Duodenal mucosa (tissue), 2 donors: ENCODE measurements around the gene CBL.

ENCODE experiments used
- H3K27ac ChIP-seq: one replicate; pipeline ENCODE4 v1.7.0; 2013; ENCODE audit warnings: low read depth, low read length
- H3K27me3 ChIP-seq, 2 donors: one replicate each; pipeline ENCODE4 v1.7.0; 2013; ENCODE audit warnings: low read length in 2 of 2, control low read depth in 1 of 2; ENCODE audit not compliant: insufficient read depth in 2 of 2, control insufficient read depth in 1 of 2
- H3K36me3 ChIP-seq, 2 donors: one replicate each; pipeline ENCODE4 v1.7.0; 2013; ENCODE audit warnings: low read length in 2 of 2, control low read depth in 1 of 2; ENCODE audit not compliant: insufficient read depth in 2 of 2, control insufficient read depth in 1 of 2
- H3K4me1 ChIP-seq, 2 donors: one replicate each; pipeline ENCODE4 v1.7.0; 2013; ENCODE audit warnings: low read length in 2 of 2, control low read depth in 1 of 2; ENCODE audit not compliant: insufficient read depth in 2 of 2, control insufficient read depth in 1 of 2
- H3K4me3 ChIP-seq, 2 donors: one replicate each; pipeline ENCODE4 v1.7.0; 2013; ENCODE audit warnings: low read length in 2 of 2, low read depth in 1 of 2
- H3K9ac ChIP-seq, 2 donors: one replicate each; pipeline ENCODE4 v1.7.0; 2013; ENCODE audit warnings: low read length in 2 of 2, low read depth in 1 of 2
- H3K9me3 ChIP-seq, 2 donors: one replicate each; pipeline ENCODE4 v1.7.0; 2013; ENCODE audit warnings: low read length in 2 of 2, control low read depth in 1 of 2; ENCODE audit not compliant: control insufficient read depth in 1 of 2

The CBL gene

DNA sequence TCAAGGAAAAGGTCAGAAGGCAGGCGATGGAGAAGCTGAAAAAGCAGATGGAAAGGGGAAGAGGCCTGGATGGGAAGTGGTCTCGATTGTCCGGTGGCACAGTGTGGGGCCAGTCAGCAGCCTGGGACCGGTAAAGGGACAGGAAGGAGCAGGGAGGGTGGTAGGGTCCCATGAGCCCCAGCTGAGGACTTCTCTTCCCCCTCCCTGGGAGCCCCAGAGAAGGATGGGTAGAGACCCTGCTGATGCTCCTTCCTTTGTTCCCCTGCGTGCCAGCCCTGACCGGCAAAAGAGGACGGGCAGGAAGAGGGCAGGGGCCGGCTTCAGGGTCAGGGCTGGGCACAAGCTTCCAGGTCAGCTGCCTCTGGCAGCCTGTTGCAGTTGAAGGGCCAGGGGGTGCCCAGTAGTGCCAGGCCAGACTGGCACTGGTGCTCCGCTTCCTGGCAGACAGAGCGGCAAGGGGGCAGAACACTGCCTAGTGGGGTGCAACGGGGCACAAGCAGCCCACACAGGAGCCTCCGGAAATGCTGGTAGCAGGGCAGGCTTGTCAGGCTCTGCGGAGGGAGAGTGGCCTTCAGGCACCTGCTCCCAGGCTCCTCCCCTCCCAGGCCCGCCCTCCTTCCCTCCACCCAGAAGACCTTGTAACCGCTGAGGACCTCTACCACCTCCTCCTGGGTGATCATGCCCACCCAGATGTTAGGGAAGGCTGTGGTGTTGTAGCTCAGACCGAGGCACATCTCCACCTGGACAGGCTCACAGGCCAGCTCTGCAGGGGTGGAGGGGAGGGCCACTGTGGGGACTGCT is 135.3 kb downstream of the CBL start:
- H3K4me3 ChIP-seq: peak overlapping the region in 1 of 2 donors; percentile 46
- peak overlapping the region; percentile 23 for H3K27ac ChIP-seq
- no peaks in the 10 kb centered on the region for H3K9me3 ChIP-seq
- no peaks in the 10 kb centered on the region for H3K36me3 ChIP-seq
- peaks cover 0 to 9% of the 10 kb centered on the region in 2 donors for H3K27me3 ChIP-seq
- H3K4me1 ChIP-seq: peaks cover 28 to 34% of the 10 kb centered on the region in 2 donors
- no peak overlapping the region for H3K9ac ChIP-seq

GRCh38 chr11:119342023-119342300 is 135.8 kb downstream of the CBL start:
- Histone ChIP-seq H3K4me3 (no peak overlapping the region), H3K4me1 (peaks cover 26 to 29% of the 10 kb centered on the region in 2 donors), H3K27ac (no peak overlapping the region), H3K9me3 (no peaks in the 10 kb centered on the region), H3K27me3 (peaks cover 0 to 9% of the 10 kb centered on the region in 2 donors), H3K36me3 (no peaks in the 10 kb centered on the region), H3K9ac (no peak overlapping the region)

DNA sequence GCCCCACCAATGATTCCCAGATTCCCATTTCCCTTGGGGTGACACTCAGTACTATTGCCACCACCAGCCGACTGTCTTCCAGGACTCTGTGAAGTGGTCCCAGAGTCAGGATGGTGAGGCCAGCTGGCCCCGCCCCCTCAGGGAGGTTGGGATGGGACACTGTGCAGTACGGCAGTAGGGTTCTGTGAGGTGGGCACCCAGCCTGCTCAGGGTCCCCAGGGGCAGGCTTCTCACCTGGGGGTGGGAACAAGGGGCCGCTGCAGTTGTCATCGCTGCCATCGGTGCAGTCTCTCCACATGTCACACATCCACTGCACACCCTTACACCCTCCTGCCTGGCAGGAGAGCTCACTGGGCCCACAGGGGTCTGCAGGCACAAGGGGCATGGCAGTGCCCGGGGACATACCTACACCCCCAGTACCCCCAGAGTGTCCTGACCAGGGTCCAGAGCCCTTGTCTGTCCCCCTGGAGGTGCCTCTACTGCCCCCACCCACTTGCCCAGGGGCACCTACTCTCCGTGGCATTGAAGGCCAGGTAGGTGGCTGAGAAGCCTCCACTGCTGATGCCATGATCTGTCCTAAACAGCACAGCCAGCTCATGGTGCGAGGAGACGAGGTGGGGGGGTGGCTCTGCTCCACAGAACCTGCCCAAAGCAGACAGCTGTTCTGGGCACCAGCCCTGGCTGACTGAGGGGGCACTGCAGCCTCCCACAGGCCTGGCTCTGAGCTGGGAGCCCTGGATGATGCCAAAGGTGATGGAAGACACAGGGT is 136.4 kb downstream of the CBL start:
- peaks cover 0 to 9% of the 10 kb centered on the region in 2 donors for H3K27me3 ChIP-seq

GRCh38 chr11:119343726-119344125 is 137.6 kb downstream of the CBL start:
- no peak overlapping the region for H3K9ac ChIP-seq
- H3K4me3 ChIP-seq: no peak overlapping the region
- peaks cover 0 to 9% of the 10 kb centered on the region in 2 donors for H3K27me3 ChIP-seq
- H3K27ac ChIP-seq: no peak overlapping the region
- H3K9me3 ChIP-seq: no peaks in the 10 kb centered on the region
- H3K36me3 ChIP-seq: no peaks in the 10 kb centered on the region
- peaks cover 14 to 17% of the 10 kb centered on the region in 2 donors for H3K4me1 ChIP-seq

More for the DNA sequence above, 136.4 kb downstream of the CBL start:
- no peak overlapping the region for H3K9ac ChIP-seq
- no peak overlapping the region for H3K4me3 ChIP-seq
- H3K4me1 ChIP-seq: peaks cover 20 to 23% of the 10 kb centered on the region in 2 donors
- H3K36me3 ChIP-seq: no peaks in the 10 kb centered on the region
- no peaks in the 10 kb centered on the region for H3K9me3 ChIP-seq
- H3K27ac ChIP-seq: no peak overlapping the region

DNA sequence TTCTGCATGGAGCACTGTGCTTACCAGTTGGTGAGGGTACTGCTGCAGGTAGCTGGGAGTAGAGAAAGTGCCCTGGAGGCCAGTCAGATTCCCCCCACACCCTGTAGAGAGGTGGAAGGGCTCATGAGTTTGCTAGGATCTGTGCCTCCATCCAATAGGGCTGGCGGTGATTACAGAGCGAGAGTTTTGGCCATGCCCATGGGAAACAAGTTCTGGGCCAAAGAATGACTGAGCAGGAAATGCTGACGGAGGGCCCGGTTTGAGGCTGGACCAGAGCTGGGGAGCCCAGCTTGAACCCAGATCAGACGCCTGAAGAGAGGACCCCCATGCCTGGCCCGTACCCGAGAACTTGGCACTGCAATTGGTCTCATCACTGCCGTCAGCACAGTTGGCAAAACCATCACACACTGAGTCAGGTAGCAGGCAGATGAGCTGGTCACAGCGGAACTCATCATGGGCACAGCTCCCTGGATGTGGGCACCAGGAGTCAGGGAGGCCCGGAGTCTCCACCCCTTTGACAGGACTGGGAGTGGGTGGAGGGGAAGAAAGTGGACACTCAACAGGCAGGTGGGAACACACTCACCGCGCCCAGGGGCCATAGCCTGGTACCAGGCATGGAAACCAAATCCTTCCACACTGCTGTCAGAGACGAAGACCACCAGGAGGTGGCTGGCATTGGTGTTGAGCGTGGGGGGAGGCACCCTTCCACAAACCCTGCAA is 138.3 kb downstream of the CBL start:
- Histone ChIP-seq H3K4me3 (no peak overlapping the region), H3K4me1 (peaks cover 6 to 10% of the 10 kb centered on the region in 2 donors), H3K27me3 (peaks cover 0 to 6% of the 10 kb centered on the region in 2 donors), H3K27ac (no peak overlapping the region), H3K36me3 (no peaks in the 10 kb centered on the region), H3K9me3 (no peaks in the 10 kb centered on the region), H3K9ac (no peak overlapping the region)

GRCh38 chr11:119345685-119346084 is 139.5 kb downstream of the CBL start:
- H3K27me3 ChIP-seq: peaks cover 0 to 6% of the 10 kb centered on the region in 2 donors
- peaks cover 5 to 9% of the 10 kb centered on the region in 2 donors for H3K4me1 ChIP-seq
- H3K9me3 ChIP-seq: no peaks in the 10 kb centered on the region
- H3K4me3 ChIP-seq: no peak overlapping the region
- H3K27ac ChIP-seq: no peak overlapping the region
- H3K36me3 ChIP-seq: no peaks in the 10 kb centered on the region
- H3K9ac ChIP-seq: no peak overlapping the region

DNA sequence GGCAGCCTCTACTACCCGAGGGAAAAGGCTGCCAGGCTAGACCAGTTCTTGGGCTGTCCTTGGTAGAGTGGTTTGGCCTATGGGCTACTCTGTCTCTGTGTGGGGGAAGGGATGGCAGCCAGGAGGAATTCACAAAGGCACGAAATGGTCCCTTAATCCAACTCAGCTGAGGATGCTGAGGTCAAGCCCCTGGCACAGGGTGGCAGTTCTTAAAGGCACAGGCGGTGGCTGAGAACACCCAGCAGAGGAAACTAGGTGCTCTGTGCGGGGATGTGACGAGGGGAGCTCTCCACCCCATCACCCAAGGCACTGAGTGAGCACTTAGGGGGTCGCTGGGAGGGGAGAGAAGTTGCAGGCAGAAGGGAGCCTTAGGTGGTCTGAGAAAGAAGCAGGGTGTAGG is 140.5 kb downstream of the CBL start, which contains the start of gene MFRP:
Gene MFRP (minus strand): TSS at position 101 of the 400 bp plus-strand sequence. CDS start 192 bp downstream, outside the sequence.
- Histone ChIP-seq H3K27ac (no peak within 1 kb of the TSS), H3K27me3 (peaks cover 0 to 6% of the 10 kb centered on the region in 2 donors), H3K4me3 (no peak within 1 kb of the TSS), H3K4me1 (peaks cover 0 to under 1% of the 10 kb centered on the region in 2 donors), H3K36me3 (no peaks in the 10 kb centered on the region), H3K9ac (no peak within 1 kb of the TSS), H3K9me3 (no peaks in the 10 kb centered on the region)

GRCh38 chr11:119347242-119347641 is 141.1 kb downstream of the CBL start:
- Histone ChIP-seq H3K9ac (no peak overlapping the region), H3K4me3 (no peak overlapping the region), H3K9me3 (no peaks in the 10 kb centered on the region), H3K36me3 (no peaks in the 10 kb centered on the region), H3K27ac (no peak overlapping the region), H3K4me1 (no peaks in the 10 kb centered on the region), H3K27me3 (peaks cover 0 to 6% of the 10 kb centered on the region in 2 donors)

DNA sequence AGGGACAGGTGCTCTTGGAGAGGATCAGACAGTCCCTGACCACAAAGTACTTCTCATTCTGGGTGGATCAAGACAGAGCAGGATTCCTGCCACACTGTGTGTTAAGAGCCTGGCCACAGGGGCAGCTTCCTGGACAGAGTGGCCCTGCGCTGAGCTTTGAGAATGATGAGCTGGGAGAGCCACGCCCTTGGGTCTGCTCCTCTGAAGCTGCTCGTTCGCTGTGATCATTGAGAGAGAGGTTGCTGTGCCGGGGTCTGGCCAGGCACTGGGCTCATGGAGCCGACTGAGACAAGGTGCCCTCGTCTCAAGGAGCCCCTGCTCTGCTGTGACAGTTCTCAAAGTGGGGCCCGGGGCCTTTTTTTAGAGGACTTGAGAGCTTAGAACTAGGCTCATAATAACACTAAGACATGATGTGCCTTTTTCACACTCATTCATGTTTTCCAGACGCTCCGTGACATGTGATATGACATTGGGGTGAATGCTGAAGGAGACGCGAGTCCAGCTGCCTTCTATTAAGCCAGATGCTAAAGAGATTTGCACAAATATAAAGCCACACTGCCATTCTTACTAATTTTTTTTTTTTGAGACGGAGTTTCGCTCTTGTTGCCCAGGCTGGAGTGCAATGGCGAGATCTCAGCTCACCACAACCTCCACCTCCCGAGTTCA is 141.9 kb downstream of the CBL start:
- Histone ChIP-seq H3K27ac (no peak overlapping the region), H3K9ac (no peak overlapping the region), H3K27me3 (peaks cover 0 to 6% of the 10 kb centered on the region in 2 donors), H3K36me3 (no peaks in the 10 kb centered on the region), H3K4me1 (peaks cover 0 to 3% of the 10 kb centered on the region in 2 donors), H3K9me3 (no peaks in the 10 kb centered on the region), H3K4me3 (no peak overlapping the region)
